ENCODE measurements around the gene VAT1.
A peak's percentile ranks its signal among the peaks of the same experiment; 100 is the strongest.

VAT1 gene

DNA sequence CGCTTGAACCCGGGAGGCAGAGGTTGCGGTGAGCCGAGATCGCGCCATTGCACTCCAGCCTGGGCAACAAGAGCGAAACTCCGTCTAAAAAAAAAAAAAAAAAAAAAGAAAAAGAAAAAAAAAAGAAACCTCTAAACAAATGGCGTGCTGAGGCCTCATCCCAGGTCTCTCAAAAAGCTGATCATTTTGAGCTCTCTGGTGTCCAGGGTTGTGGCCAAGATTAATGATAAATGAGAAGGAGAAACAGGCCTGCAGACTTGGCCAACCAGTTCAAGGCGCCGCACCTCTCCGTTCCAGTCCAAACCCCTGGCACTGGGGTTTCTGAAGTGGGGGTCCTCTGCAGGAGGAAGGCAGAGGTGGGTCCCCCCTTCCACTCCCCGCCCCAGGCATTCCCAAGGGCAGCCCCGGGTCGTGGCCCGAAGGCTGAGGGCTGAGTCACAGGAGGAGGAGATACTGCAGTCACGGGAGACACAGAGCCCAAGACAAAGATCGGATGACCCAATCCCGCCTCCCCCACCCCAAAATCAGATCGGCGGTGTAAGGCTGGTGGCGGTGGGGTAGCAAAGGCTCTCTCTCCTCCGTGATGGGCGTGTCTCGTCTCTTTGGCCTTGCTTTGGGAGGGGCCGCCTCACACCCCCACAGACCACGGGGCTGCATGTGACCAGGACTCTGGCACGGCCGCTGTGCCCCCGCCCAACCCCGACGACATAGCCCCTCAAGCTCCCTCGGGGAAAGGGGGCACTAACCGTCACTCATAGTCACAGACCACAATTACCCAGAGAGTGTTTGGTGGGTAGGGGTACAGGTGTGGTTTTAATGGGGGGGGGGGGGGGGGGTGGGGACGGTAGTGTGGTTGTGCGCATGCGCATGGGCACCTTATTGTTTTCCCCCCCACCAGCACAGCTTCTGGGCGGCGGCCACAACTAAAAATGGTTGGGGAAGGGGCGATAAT lies 1.1 kb downstream of the VAT1 start:
- H3K4me3 ChIP-seq (ENCODE audit: low read depth, low read length): peak overlapping the region; percentile 97
- no peak for TF ChIP-seq CTCF (IDR thresholded peaks at IDR 0.05; ENCODE audit: low read depth, low read length, missing control alignments)
- DNase-seq (ENCODE audit: low read depth): no peak
- in situ Hi-C loops (cut with HindIII; ENCODE audit: low sequenced_read_pairs): no loop called here

GRCh38 chr17:43020030-43020621 lies 2.1 kb downstream of the VAT1 start:
- H3K4me3 ChIP-seq (ENCODE audit: low read depth, low read length): peak overlapping the region; percentile 97
- in situ Hi-C loops (cut with HindIII; ENCODE audit: low sequenced_read_pairs): no loop called here
- DNase-seq (ENCODE audit: low read depth): no peak
- no peak for TF ChIP-seq CTCF (IDR thresholded peaks at IDR 0.05; ENCODE audit: low read depth, low read length, missing control alignments)

GRCh38 chr17:43019418-43019817 lies 2.8 kb downstream of the VAT1 start:
- in situ Hi-C loops (cut with HindIII; ENCODE audit: low sequenced_read_pairs): loop anchor here (5.0 kb wide), 1 partner anchor 42 kb away; no protein-coding TSS in a partner anchor
- no peak overlapping the region for H3K4me3 ChIP-seq (ENCODE audit: low read depth, low read length)
- no peak for TF ChIP-seq CTCF (IDR thresholded peaks at IDR 0.05; ENCODE audit: low read depth, low read length, missing control alignments)
- DNase-seq (ENCODE audit: low read depth): no peak

- TF ChIP-seq CTCF (IDR thresholded peaks at IDR 0.05; ENCODE audit: low read depth, low read length, missing control alignments): no peak
- in situ Hi-C loops (cut with HindIII; ENCODE audit: low sequenced_read_pairs): loop anchor here (5.0 kb wide), 1 partner anchor 42 kb away; no protein-coding TSS in a partner anchor
- DNase-seq (ENCODE audit: low read depth): no peak
- no peak overlapping the region for H3K4me3 ChIP-seq (ENCODE audit: low read depth, low read length)
Observed at GRCh38 chr17:43018932-43019331, 3.3 kb downstream of the VAT1 start.

- in situ Hi-C loops (cut with HindIII; ENCODE audit: low sequenced_read_pairs): loop anchor here (5.0 kb wide), 1 partner anchor 41 kb away; no protein-coding TSS in a partner anchor
- no peak overlapping the region for H3K4me3 ChIP-seq (ENCODE audit: low read depth, low read length)
- no peak for TF ChIP-seq CTCF (IDR thresholded peaks at IDR 0.05; ENCODE audit: low read depth, low read length, missing control alignments)
- no peak for DNase-seq (ENCODE audit: low read depth)
Observed at GRCh38 chr17:43018008-43018853, 4.0 kb downstream of the VAT1 start.

DNA sequence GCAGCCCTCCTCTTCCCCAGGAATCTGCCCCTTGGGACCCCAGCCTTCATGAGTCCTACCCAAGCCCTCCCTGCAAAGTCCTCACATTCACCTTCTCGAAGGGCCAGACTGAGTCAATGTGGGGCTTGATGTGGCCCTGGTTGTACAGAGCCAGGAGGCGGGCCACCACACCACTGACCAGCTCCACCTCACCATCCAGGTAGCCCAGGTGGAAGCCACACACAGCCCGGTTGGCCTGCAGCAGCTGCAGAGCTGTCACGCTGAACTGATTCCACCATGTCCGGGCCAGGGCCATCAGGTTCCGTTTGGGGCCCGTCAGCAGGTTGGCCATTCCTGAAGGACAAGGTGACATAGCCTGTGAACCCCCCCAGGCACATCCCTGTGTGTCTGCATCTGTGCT lies 6.0 kb downstream of the VAT1 start:
- in situ Hi-C loops (cut with HindIII; ENCODE audit: low sequenced_read_pairs): loop anchor here (5.0 kb wide), 1 partner anchor 39 kb away; no protein-coding TSS in a partner anchor

More for the DNA sequence above, 6.0 kb downstream of the VAT1 start:
- DNase-seq (ENCODE audit: low read depth): no peak
- no peak for TF ChIP-seq CTCF (IDR thresholded peaks at IDR 0.05; ENCODE audit: low read depth, low read length, missing control alignments)
- no peak overlapping the region for H3K4me3 ChIP-seq (ENCODE audit: low read depth, low read length)

Measured in astrocyte of the cerebellum (primary cell).